ENCODE measurements around the gene TCEAL9.
A peak's percentile ranks its signal among the peaks of the same experiment; 100 is the strongest.

The TCEAL9 gene

DNA sequence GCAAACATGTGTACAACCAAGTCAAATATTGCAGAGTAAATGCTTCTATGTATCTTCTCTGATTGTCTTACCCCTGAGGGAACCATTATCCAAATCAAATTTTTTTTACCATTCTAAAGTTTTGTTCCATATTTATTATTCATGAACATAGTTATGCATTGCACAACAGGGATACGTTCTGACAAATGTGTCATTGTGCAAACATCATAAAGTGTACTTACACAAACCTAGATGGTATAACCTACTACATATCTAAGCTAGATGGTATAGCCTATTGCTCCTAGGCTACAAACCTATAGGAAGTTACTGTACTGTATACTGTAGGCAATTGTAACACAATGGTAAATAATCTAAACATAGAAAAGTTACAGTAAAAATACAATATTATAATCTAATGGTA is 43.4 kb downstream of the TCEAL9 start:
- no peak for DNase-seq (ENCODE audit: extremely low read depth, insufficient read length)
- H3K4me3 ChIP-seq (replicated peaks; ENCODE audit: low read depth, low read length): no peak overlapping the region
- H3K27me3 ChIP-seq (replicated peaks; ENCODE audit: control insufficient read depth, insufficient read depth, low read length): no peaks in the 10 kb centered on the region
- H3K36me3 ChIP-seq (ENCODE audit: control insufficient read depth, insufficient read depth, low read length): no peaks in the 10 kb centered on the region
- TF ChIP-seq, protein P1, sequence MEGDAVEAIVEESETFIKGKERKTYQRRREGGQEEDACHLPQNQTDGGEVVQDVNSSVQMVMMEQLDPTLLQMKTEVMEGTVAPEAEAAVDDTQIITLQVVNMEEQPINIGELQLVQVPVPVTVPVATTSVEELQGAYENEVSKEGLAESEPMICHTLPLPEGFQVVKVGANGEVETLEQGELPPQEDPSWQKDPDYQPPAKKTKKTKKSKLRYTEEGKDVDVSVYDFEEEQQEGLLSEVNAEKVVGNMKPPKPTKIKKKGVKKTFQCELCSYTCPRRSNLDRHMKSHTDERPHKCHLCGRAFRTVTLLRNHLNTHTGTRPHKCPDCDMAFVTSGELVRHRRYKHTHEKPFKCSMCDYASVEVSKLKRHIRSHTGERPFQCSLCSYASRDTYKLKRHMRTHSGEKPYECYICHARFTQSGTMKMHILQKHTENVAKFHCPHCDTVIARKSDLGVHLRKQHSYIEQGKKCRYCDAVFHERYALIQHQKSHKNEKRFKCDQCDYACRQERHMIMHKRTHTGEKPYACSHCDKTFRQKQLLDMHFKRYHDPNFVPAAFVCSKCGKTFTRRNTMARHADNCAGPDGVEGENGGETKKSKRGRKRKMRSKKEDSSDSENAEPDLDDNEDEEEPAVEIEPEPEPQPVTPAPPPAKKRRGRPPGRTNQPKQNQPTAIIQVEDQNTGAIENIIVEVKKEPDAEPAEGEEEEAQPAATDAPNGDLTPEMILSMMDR (IDR thresholded peaks at IDR 0.05; ENCODE audit: insufficient read depth, low read length, poor library complexity, severe bottlenecking): no peak

DNA sequence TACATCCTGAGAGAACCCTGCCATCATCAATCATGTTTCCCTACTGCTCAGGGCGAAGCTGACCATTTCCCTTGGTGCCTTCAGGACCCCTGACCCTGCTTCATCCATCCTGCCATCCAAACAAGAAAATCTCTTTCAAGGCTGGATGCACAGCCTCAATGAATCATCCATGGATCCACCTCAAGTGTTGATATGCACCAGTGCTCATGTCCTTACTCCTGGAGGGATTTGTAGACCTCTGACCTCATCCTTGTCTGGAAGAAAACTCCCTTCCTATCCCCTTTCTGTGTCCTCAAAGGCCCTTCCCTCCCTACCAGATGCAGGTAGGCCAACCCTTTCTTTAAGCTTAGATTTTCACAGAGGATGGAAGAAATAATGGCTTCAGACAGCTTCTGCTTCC is 44.6 kb downstream of the TCEAL9 start:
- H3K36me3 ChIP-seq (ENCODE audit: control insufficient read depth, insufficient read depth, low read length): no peaks in the 10 kb centered on the region
- DNase-seq (ENCODE audit: extremely low read depth, insufficient read length): no peak
- TF ChIP-seq, protein P1 (IDR thresholded peaks at IDR 0.05; ENCODE audit: insufficient read depth, low read length, poor library complexity, severe bottlenecking): no peak
- no peak overlapping the region for H3K4me3 ChIP-seq (replicated peaks; ENCODE audit: low read depth, low read length)
- no peaks in the 10 kb centered on the region for H3K27me3 ChIP-seq (replicated peaks; ENCODE audit: control insufficient read depth, insufficient read depth, low read length)

DNA sequence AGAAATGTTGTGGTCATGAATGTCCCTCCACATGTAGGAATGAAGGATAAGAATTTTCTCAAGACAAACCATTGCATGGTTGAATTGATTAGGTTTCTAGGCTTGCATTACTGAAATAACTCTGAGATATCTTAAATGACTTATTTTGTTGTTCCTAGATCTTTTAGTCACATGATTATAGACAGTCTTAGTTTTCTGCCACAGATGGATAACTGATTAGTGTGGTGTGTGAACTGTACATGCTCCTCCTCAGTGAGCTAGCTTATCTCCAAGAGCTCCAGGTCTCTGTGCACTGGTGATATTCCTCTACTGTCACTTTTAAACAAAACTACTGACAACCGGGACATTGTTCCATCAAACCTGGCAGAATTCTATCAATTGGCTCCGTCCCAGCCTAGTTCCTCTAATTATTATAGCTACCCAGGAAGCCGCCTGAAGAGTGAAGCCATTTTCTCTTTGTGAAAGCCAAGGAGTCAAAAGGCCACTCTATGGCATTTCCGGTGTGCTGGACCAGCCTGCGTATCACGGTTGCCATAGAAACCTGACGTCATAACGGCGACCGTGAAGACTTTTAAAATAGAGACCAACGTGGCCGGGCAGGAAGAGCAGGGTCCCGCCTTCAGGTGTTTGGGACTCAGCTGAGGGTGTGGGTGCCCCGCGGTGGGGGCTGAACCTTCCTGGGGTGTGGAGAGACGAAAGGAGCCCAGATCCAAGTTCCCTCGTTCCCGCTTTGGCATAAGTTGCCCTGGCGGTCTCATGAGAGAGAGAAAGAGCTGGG is 48.1 kb downstream of the TCEAL9 start:
- TF ChIP-seq, protein P1 (IDR thresholded peaks at IDR 0.05; ENCODE audit: insufficient read depth, low read length, poor library complexity, severe bottlenecking): no peak
- H3K27me3 ChIP-seq (replicated peaks; ENCODE audit: control insufficient read depth, insufficient read depth, low read length): no peaks in the 10 kb centered on the region
- peak; percentile 55 for DNase-seq (ENCODE audit: extremely low read depth, insufficient read length)
- H3K4me3 ChIP-seq (replicated peaks; ENCODE audit: low read depth, low read length): peak overlapping the region; percentile 73
- no peaks in the 10 kb centered on the region for H3K36me3 ChIP-seq (ENCODE audit: control insufficient read depth, insufficient read depth, low read length)

DNA sequence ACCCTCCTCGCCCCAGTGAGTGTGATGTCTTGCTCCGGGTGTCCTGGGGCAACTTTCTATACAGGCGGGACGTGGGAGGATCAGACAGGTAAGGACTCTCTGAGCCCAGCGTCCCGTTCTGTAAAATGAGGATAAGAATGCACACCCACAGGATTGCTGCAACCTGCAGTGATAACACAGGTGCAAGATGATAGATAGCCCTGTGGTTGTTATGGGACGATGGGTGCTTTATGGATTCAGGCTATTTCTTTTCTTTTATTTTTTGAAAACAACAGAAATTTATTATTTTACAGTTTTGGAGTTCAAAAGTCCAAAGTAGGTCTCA is 48.7 kb downstream of the TCEAL9 start:
- DNase-seq (ENCODE audit: extremely low read depth, insufficient read length): no peak
- H3K27me3 ChIP-seq (replicated peaks; ENCODE audit: control insufficient read depth, insufficient read depth, low read length): no peaks in the 10 kb centered on the region
- TF ChIP-seq, protein P1 (IDR thresholded peaks at IDR 0.05; ENCODE audit: insufficient read depth, low read length, poor library complexity, severe bottlenecking): no peak
- H3K4me3 ChIP-seq (replicated peaks; ENCODE audit: low read depth, low read length): peak overlapping the region; percentile 73
- H3K36me3 ChIP-seq (ENCODE audit: control insufficient read depth, insufficient read depth, low read length): no peaks in the 10 kb centered on the region

DNA sequence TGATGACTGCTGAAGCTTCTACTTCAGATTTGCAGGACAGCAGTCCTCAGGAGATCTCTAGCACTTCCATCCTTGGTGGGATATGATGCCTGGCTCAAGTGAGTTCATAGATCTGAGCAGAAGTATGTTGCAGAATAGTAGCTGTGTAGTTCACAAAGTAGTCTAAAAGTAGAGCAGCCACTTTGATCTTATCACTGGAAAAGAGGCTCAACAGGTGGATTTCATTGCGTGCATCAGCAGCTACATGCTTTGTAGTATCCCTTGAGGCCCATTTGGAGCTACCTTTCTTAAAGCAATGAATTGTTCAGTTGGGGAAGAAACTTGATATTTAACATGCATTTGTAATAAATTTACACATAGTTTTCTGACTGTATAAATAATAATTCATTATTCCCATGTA is 50.0 kb downstream of the TCEAL9 start:
- no peak for DNase-seq (ENCODE audit: extremely low read depth, insufficient read length)
- H3K27me3 ChIP-seq (replicated peaks; ENCODE audit: control insufficient read depth, insufficient read depth, low read length): no peaks in the 10 kb centered on the region
- no peaks in the 10 kb centered on the region; the same call in 1 of the 2 replicates for H3K36me3 ChIP-seq (ENCODE audit: control insufficient read depth, insufficient read depth, low read length)
- no peak overlapping the region for H3K4me3 ChIP-seq (replicated peaks; ENCODE audit: low read depth, low read length)
- TF ChIP-seq, protein P1 (IDR thresholded peaks at IDR 0.05; ENCODE audit: insufficient read depth, low read length, poor library complexity, severe bottlenecking): no peak

DNA sequence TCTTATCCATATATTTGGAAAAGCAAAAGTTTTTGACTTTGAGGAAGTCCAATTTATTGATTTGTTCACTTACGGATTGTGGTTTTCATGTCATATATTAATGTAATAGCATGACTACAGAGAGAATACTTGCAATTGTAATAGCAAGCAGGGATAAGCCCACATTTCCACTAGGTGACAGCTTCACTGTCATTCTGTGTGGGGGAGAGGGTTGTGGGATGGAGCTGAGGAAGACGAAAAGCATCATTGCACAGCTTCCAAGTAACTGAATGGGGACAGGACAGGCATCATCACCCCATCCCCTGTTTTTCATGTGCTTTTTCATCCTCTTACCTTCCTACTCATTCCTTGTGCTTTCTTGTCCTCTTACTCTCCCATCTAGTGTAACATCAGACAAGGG is 51.5 kb downstream of the TCEAL9 start:
- TF ChIP-seq, protein P1 (IDR thresholded peaks at IDR 0.05; ENCODE audit: insufficient read depth, low read length, poor library complexity, severe bottlenecking): no peak
- H3K27me3 ChIP-seq (replicated peaks; ENCODE audit: control insufficient read depth, insufficient read depth, low read length): no peaks in the 10 kb centered on the region

More for the DNA sequence above, 51.5 kb downstream of the TCEAL9 start:
- no peaks in the 10 kb centered on the region; the same call in 1 of the 2 replicates for H3K36me3 ChIP-seq (ENCODE audit: control insufficient read depth, insufficient read depth, low read length)
- no peak overlapping the region for H3K4me3 ChIP-seq (replicated peaks; ENCODE audit: low read depth, low read length)
- DNase-seq (ENCODE audit: extremely low read depth, insufficient read length): no peak
